ENCODE data around the gene TBC1D19.

- TF ChIP-seq CTCF (conservative IDR thresholded peaks at IDR 0.05; ENCODE audit: low read depth, low read length) (no peak), EZH2phosphoT487 (IDR thresholded peaks at IDR 0.05; ENCODE audit: borderline replicate concordance, low read length) (no peak)
Observed at GRCh38 chr4:26700110-26700509, 116.2 kb downstream of the TBC1D19 start.

Measured in PC-3 (cell line).